ENCODE measurements around the gene RFNG. TPM values are rescaled to one million over a fixed set of nuclear protein-coding genes. Genes with fewer than 3 reads are reported as not detected.

Gene RFNG
- total and polyA plus RNA-seq, 10 of the 15 experiments (the other 5 are each of a cell fraction or from before 2014, with no cell fraction given) = 0.10 to 19.6 (median 6.2) TPM

DNA sequence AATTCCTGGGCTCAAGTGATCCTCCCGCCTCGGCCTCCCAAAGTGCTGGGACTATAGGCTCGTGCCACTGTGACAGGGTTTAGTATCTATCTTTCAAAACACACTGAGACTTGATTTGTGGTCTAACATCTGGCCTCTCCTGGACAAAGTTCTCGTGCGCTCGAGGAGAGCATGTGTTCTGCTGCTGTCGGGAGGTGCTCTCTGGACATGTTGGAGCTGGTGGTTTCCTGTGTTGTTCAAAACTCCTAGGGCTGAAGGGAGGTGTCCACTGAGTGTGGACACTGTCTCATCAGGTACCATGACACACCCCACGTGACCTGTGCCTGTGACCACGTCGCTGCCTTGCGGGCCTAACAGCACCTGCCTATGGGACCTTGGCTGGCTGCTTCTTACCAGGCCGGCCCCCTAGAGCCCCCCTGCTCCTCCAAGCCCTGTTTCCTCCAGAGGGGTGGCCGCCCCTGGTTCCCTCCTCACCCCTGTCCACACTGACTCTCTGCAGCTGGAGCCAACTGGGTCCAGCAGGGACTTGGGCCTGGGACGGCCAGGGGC lies 5.6 kb downstream of the RFNG start (continued):
- no peak for TF ChIP-seq EZH2 (IDR thresholded peaks at IDR 0.05; ENCODE audit: borderline replicate concordance, control insufficient read depth, low read depth, low read length)
- TF ChIP-seq ZNF207 (IDR thresholded peaks at IDR 0.05; ENCODE audit: borderline replicate concordance) = no peak
- no peak for TF ChIP-seq STAT3 (IDR thresholded peaks at IDR 0.05; ENCODE audit: low read depth, low read length)

DNA sequence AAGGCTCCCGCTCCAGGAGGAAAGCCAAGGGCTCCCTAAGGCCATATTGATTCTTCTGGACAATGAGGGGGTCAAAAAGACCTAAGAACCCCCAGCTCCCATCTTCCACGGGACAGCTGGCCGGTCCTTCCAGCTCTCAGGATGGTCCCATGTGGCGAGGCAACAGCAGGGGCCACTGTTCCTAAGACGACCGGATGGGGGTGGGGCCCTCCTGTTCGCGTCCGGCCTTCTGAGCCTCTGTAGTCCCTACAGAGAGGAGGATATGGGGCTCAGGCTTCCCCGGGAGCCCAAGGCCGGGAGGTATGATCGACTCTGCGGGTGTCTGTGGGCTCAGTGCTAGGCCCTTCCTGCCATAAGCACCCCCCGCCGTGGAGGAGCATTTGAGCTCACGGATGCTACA lies 8.1 kb downstream of the RFNG start:
- Histone ChIP-seq H3K4me3 (no peak overlapping the region), H3K4me2 (ENCODE audit: control insufficient read depth, insufficient read depth) (no peak overlapping the region), H3K79me2 (ENCODE audit: control insufficient read depth, insufficient read depth, low read length) (no peaks in the 10 kb centered on the region), H3K4me1 (ENCODE audit: control insufficient read depth, insufficient read depth, low read length) (no peaks in the 10 kb centered on the region; the same call in 1 of the 2 replicates), H2AFZ (ENCODE audit: control insufficient read depth, low read depth, low read length) (no peak overlapping the region), H3K9me3 (replicated peaks; ENCODE audit: control insufficient read depth, insufficient read depth, low read length) (no peaks in the 10 kb centered on the region), H4K20me1 (ENCODE audit: control insufficient read depth, insufficient read depth) (no peaks in the 10 kb centered on the region), H3K27ac (ENCODE audit: control insufficient read depth, insufficient read depth) (no peak overlapping the region), H3K9ac (ENCODE audit: control insufficient read depth, insufficient read depth, low read length) (no peak overlapping the region), H3K27me3 (replicated peaks in 1 of 2; ENCODE audit: control insufficient read depth in 2 of 2, insufficient read depth in 2 of 2, low read length in 1 of 2) (no peaks in the 10 kb centered on the region), H3K36me3 (ENCODE audit: control insufficient read depth in 2 of 2, insufficient read depth in 2 of 2, low read length in 1 of 2) (no peaks in the 10 kb centered on the region)
- DNase-seq (ENCODE audit: low read depth, low spot score) (no peak), ATAC-seq (no peak), FAIRE-seq (no peak)
- WGBS (ENCODE audit: insufficient coverage, insufficient replicate concordance, low lambda C conversion rate, missing lambda C conversion rate) = 61% methylated on average over 16 of the region's 16 CpGs
- RAD21 ChIA-PET (ENCODE audit: unreplicated experiment) = no interaction called here
- no TSS peak for BruUV-seq (replicated peaks)
- no peak for TF ChIP-seq MYC (IDR thresholded peaks at IDR 0.05; ENCODE audit: insufficient read depth, insufficient read length, insufficient replicate concordance, low read length, severe bottlenecking)
- no peak for TF ChIP-seq PAX5 (IDR thresholded peaks at IDR 0.05; ENCODE audit: borderline replicate concordance, low read depth, low read length)
- no peak for TF ChIP-seq IRF5 (IDR thresholded peaks at IDR 0.05; ENCODE audit: borderline replicate concordance)
- TF ChIP-seq SPI1 (IDR thresholded peaks at IDR 0.05; ENCODE audit: borderline replicate concordance, insufficient read depth, low read depth, low read length) = no peak
- no peak for TF ChIP-seq GABPA (IDR thresholded peaks at IDR 0.05; ENCODE audit: low read depth)
- TF ChIP-seq IRF4 (IDR thresholded peaks at IDR 0.05; ENCODE audit: low read depth, low read length) = no peak
- TF ChIP-seq, protein P1, sequence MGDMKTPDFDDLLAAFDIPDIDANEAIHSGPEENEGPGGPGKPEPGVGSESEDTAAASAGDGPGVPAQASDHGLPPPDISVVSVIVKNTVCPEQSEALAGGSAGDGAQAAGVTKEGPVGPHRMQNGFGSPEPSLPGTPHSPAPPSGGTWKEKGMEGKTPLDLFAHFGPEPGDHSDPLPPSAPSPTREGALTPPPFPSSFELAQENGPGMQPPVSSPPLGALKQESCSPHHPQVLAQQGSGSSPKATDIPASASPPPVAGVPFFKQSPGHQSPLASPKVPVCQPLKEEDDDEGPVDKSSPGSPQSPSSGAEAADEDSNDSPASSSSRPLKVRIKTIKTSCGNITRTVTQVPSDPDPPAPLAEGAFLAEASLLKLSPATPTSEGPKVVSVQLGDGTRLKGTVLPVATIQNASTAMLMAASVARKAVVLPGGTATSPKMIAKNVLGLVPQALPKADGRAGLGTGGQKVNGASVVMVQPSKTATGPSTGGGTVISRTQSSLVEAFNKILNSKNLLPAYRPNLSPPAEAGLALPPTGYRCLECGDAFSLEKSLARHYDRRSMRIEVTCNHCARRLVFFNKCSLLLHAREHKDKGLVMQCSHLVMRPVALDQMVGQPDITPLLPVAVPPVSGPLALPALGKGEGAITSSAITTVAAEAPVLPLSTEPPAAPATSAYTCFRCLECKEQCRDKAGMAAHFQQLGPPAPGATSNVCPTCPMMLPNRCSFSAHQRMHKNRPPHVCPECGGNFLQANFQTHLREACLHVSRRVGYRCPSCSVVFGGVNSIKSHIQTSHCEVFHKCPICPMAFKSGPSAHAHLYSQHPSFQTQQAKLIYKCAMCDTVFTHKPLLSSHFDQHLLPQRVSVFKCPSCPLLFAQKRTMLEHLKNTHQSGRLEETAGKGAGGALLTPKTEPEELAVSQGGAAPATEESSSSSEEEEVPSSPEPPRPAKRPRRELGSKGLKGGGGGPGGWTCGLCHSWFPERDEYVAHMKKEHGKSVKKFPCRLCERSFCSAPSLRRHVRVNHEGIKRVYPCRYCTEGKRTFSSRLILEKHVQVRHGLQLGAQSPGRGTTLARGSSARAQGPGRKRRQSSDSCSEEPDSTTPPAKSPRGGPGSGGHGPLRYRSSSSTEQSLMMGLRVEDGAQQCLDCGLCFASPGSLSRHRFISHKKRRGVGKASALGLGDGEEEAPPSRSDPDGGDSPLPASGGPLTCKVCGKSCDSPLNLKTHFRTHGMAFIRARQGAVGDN (IDR thresholded peaks at IDR 0.05) = no peak
- CTCF ChIA-PET = interaction anchor here (0.8 kb wide), 1 partner anchor 155 kb away, joined by 3 read pairs; no protein-coding TSS in a partner anchor
- POLR2A ChIA-PET = no interaction called here
- intact Hi-C loops (cut with micrococcal nuclease; ENCODE audit: unreplicated experiment) (no loop called here), in situ Hi-C loops (cut with MboI) (no loop called here)
- SMC1A ChIA-PET (ENCODE audit: uncharacterized antibody, unreplicated experiment) = no interaction called here
